ENCODE measurements around the gene ATG101. TPM values are rescaled to one million over a fixed set of nuclear protein-coding genes. Genes with fewer than 3 reads are reported as not detected.

ATG101 gene
- total RNA-seq, 4 donors from 2014 or later, result 28.3 to 42.1 (median 37.2) TPM

DNA sequence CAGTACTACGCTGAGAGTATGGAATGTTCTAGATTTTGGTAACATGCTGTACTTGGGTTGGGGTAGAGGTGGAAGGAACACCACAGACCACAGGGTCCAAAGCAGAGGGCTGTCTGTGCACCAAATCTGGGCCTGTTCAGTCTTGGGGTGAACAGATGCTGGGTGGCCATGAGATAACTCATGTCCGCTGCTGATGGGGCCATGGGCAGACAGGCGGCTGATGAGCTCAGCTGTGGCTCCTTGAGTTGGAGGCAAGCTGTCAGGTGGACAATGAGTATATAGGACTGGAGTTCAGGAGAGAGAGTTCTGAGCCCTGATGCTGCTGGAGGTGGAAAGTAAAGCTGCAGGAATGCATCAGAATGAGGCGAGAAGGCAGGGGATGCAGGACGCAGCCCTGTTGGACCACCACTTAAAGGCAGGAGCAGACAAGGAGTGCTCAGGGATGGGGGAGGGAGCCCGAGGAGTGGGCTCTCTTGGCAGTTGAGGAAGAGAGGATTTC lies 16.0 kb downstream of the ATG101 start:
- H3K4me3 ChIP-seq, result no peak overlapping the region
- H3K27me3 ChIP-seq, result no peaks in the 10 kb centered on the region
- TF ChIP-seq POLR2A (IDR thresholded peaks at IDR 0.05) (no peak), CTCF (IDR thresholded peaks at IDR 0.05) (no peak)
- H3K36me3 ChIP-seq, result no peaks in the 10 kb centered on the region
- H3K27ac ChIP-seq, result no peak overlapping the region
- no peaks in the 10 kb centered on the region for H3K9me3 ChIP-seq
- H3K4me1 ChIP-seq, result peaks cover 0 to 9% of the 10 kb centered on the region in 2 donors
- no peak for DNase-seq
- intact Hi-C loops (cut with DNase I; ENCODE audit: low total_unique reads), result no loop called here

- no peak for DNase-seq
- intact Hi-C loops (cut with DNase I; ENCODE audit: low total_unique reads), result no loop called here
- no peaks in the 10 kb centered on the region for H3K36me3 ChIP-seq
- H3K27ac ChIP-seq, result no peak overlapping the region
- TF ChIP-seq POLR2A (IDR thresholded peaks at IDR 0.05) (no peak), CTCF (IDR thresholded peaks at IDR 0.05) (no peak)
- peaks cover 0 to 9% of the 10 kb centered on the region in 2 donors for H3K4me1 ChIP-seq
- H3K4me3 ChIP-seq, result no peak overlapping the region
- no peaks in the 10 kb centered on the region for H3K27me3 ChIP-seq
- no peaks in the 10 kb centered on the region for H3K9me3 ChIP-seq
Observed at GRCh38 chr12:52086366-52086765, 16.6 kb downstream of the ATG101 start.

GRCh38 chr12:52086944-52087835 lies 17.4 kb downstream of the ATG101 start:
- intact Hi-C loops (cut with DNase I; ENCODE audit: low total_unique reads), result no loop called here
- TF ChIP-seq POLR2A (IDR thresholded peaks at IDR 0.05) (no peak), CTCF (IDR thresholded peaks at IDR 0.05) (no peak)
- H3K4me3 ChIP-seq, result no peak overlapping the region

GRCh38 chr12:52087961-52088820 lies 18.4 kb downstream of the ATG101 start:
- Histone ChIP-seq H3K27me3 (no peaks in the 10 kb centered on the region), H3K4me1 (peaks cover 0 to under 1% of the 10 kb centered on the region in 2 donors), H3K36me3 (no peaks in the 10 kb centered on the region), H3K4me3 (no peak overlapping the region), H3K27ac (no peak overlapping the region), H3K9me3 (no peaks in the 10 kb centered on the region)
- no peak for TF ChIP-seq CTCF (IDR thresholded peaks at IDR 0.05)
- no peak for TF ChIP-seq POLR2A (IDR thresholded peaks at IDR 0.05)
- DNase-seq, result no peak
- intact Hi-C loops (cut with DNase I; ENCODE audit: low total_unique reads), result no loop called here

More at GRCh38 chr12:52086944-52087835, 17.4 kb downstream of the ATG101 start:
- no peaks in the 10 kb centered on the region for H3K36me3 ChIP-seq
- H3K27ac ChIP-seq, result no peak overlapping the region
- DNase-seq, result no peak
- H3K27me3 ChIP-seq, result no peaks in the 10 kb centered on the region
- H3K9me3 ChIP-seq, result no peaks in the 10 kb centered on the region
- H3K4me1 ChIP-seq, result peaks cover 0 to 5% of the 10 kb centered on the region in 2 donors

Data from uterus (tissue), 4 donors.